GM12875 (cell line): Measurements from ENCODE around the gene PPP3CA.

Experiments used
- H3K4me3 ChIP-seq: one replicate; pipeline ENCODE4 v1.5.1; 2011; ENCODE audit warnings: low read depth, low read length, control low read depth
- TF ChIP-seq, protein P1 (sequence below): IDR thresholded peaks from 2 replicates; pipeline ENCODE4 v1.5.1; 2011; ENCODE audit warnings: low read depth, mild to moderate bottlenecking, control low read depth, inconsistent platforms, low read length, moderate library complexity, borderline replicate concordance; ENCODE audit not compliant: insufficient read depth

The PPP3CA gene

GRCh38 chr4:101158507-101158906, 188.8 kb downstream of the PPP3CA start:
- no peak overlapping the region for H3K4me3 ChIP-seq
- TF ChIP-seq, protein P1, sequence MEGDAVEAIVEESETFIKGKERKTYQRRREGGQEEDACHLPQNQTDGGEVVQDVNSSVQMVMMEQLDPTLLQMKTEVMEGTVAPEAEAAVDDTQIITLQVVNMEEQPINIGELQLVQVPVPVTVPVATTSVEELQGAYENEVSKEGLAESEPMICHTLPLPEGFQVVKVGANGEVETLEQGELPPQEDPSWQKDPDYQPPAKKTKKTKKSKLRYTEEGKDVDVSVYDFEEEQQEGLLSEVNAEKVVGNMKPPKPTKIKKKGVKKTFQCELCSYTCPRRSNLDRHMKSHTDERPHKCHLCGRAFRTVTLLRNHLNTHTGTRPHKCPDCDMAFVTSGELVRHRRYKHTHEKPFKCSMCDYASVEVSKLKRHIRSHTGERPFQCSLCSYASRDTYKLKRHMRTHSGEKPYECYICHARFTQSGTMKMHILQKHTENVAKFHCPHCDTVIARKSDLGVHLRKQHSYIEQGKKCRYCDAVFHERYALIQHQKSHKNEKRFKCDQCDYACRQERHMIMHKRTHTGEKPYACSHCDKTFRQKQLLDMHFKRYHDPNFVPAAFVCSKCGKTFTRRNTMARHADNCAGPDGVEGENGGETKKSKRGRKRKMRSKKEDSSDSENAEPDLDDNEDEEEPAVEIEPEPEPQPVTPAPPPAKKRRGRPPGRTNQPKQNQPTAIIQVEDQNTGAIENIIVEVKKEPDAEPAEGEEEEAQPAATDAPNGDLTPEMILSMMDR, result no peak

- TF ChIP-seq, protein P1, result no peak
- no peak overlapping the region for H3K4me3 ChIP-seq
Observed at GRCh38 chr4:101158134-101158482, 189.2 kb downstream of the PPP3CA start.

- TF ChIP-seq, protein P1, result no peak
Observed at GRCh38 chr4:101157415-101158133, 189.8 kb downstream of the PPP3CA start.

DNA sequence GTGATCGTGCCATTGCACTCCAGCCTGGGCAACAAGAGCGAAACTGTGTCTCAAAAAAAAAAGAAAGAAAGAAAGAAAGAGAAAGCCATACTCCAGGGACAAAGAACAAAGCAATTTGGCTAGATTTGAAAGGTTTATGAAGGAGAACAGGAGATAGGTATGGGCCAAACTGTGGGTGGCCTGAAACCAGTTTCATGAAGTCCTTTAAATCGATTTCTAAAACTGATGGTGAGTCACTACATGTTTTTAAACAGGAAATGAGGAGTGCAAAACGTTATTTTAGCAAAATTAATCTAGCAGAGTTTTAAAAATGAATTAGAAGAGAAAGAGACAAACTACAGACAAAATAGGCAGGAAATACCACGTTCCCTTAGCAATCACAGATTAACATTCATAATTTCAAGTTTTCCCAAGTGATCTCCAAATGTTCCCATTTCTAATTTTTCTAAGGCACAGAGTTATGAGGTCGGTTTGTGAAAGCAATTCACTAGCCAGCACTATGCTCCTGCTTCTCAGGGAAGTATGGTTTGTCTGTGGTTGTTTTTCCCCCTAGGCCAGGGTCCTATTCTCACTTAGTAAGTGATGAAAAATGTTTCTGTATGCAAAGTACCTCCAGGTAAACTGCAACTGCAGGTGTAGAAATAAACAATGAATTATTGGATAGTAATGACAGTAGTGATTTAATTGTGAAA, 190.6 kb downstream of the PPP3CA start:
- TF ChIP-seq, protein P1, result no peak
- no peak overlapping the region for H3K4me3 ChIP-seq

More at GRCh38 chr4:101157415-101158133, 189.8 kb downstream of the PPP3CA start:
- no peak overlapping the region for H3K4me3 ChIP-seq

DNA sequence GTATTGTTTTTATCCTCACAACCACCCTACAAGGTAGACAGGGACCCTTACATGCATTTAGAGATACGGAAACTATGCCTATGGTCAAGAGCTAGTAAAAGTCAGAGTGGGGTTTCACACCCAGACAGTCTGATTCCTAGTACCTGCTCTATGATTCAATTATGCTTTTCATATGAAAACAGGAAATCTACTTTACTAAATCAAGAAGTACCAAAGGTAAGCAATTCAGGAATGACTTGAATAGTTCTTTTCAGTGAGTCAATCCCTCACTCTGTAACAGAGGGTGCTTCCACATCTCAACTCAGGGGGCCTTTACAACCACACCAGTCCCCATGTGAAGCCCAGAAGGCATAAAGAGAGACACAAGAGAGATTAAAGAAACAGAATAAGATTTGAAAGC, 191.4 kb downstream of the PPP3CA start:
- H3K4me3 ChIP-seq, result no peak overlapping the region
- TF ChIP-seq, protein P1, result no peak

DNA sequence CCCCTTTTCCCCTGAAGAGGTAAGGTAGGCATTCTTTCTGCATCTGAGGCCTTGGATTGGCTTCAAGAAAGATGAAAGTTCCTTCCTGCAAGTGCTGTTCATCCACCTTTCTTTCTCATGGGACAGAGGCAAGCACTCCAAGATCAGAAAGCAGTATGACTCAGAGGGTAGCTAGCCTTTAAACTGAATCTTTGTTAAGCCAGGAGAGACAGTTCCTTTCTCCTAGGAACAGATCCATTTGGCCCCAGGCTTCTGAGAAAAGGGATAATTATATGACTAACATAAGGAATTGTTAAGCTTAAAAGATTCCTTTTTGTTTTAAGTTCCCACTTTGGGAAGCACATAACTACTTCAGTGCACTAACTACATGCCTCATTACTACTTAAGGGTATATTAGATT, 192.0 kb downstream of the PPP3CA start:
- TF ChIP-seq, protein P1, result no peak
- no peak overlapping the region for H3K4me3 ChIP-seq

DNA sequence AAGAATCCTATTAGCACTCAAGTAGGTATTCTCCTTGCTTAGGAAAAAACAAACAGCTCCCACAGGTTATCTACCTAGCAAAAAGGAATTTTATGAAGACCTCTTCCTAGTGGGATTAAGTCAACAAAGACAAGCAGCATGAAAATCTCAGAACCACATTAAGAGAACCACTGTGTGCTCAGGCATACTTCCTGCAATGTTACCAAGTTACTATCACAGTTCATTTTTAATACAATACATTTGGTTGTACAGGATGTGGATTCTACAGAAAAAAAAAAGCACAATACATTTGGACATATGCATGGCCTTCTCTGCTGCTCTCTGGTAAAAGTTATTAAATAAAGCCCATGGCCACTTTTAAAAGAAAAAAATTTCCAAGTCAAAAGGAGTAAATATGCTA, 193.7 kb downstream of the PPP3CA start:
- H3K4me3 ChIP-seq, result no peak overlapping the region
- TF ChIP-seq, protein P1, result no peak
